HepG2 (cell line): ENCODE data around the gene CRIM1. TPM values are rescaled to one million over a fixed set of nuclear protein-coding genes. Genes with fewer than 3 reads are reported as not detected.

Experiments used
- ATF4 ChIP-seq, 2 experiments: fragments of 450-650 bp in 1 of 2; sonication (generic) in 1 of 2; formaldehyde crosslinking; IDR thresholded peaks; 2 replicates each; pipeline versions ENCODE4 v1.5.0 to v1.8.0; 2020 to 2022; ENCODE audit warnings: mild to moderate bottlenecking in 1 of 2, missing genetic modification reagents in 1 of 2
- BCL6 ChIP-seq: IDR thresholded peaks from 2 replicates; pipeline ENCODE4 v1.6.1; 2016; ENCODE audit warnings: missing genetic modification reagents, missing compliant biosample characterization
- ELF3 ChIP-seq: IDR thresholded peaks from 2 replicates; pipeline ENCODE4 v1.6.1; 2016; ENCODE audit warnings: missing genetic modification reagents, missing compliant biosample characterization
- FOXA3 ChIP-seq: IDR thresholded peaks from 2 replicates; pipeline ENCODE4 v1.6.1; 2016; ENCODE audit warnings: missing genetic modification reagents, missing compliant biosample characterization
- GATAD2A ChIP-seq: IDR thresholded peaks from 2 replicates; pipeline ENCODE4 v1.6.1; 2016
- HNF4A ChIP-seq: sonication (generic); formaldehyde crosslinking; IDR thresholded peaks from 2 replicates; pipeline ENCODE4 v1.4.0; 2020; ENCODE audit warnings: missing genetic modification reagents
- NCOA2 ChIP-seq: sonication (generic); formaldehyde crosslinking; IDR thresholded peaks from 2 replicates; pipeline ENCODE4 v1.8.0; 2022; ENCODE audit warnings: inconsistent platforms
- RARA ChIP-seq: IDR thresholded peaks from 2 replicates; pipeline ENCODE4 v1.6.1; 2016; ENCODE audit warnings: missing genetic modification reagents, missing compliant biosample characterization
- SAP130 ChIP-seq: IDR thresholded peaks from 2 replicates; pipeline ENCODE4 v1.6.1; 2016; ENCODE audit warnings: low read depth
- SOX6 ChIP-seq, 2 experiments: fragments of 450-650 bp in 1 of 2; sonication (generic) in 1 of 2; formaldehyde crosslinking in 1 of 2; IDR thresholded peaks; 2 replicates each; pipeline versions ENCODE4 v1.4.0 to v1.6.1; 2017 to 2020; ENCODE audit warnings: antibody characterized with exemption in 1 of 2, mild to moderate bottlenecking in 1 of 2, missing genetic modification reagents in 1 of 2
- U2AF1 ChIP-seq: fragments of 200-400 bp; formaldehyde crosslinking; optimal IDR thresholded peaks from 2 replicates; pipeline ENCODE3; 2017; ENCODE audit warnings: mild to moderate bottlenecking, low read depth, low read length
- ZNF121 ChIP-seq: sonication (generic); formaldehyde crosslinking; IDR thresholded peaks from 2 replicates; pipeline ENCODE4 v1.5.0; 2020; ENCODE audit warnings: mild to moderate bottlenecking, missing genetic modification reagents
- ZNF577 ChIP-seq: sonication (generic); formaldehyde crosslinking; IDR thresholded peaks from 2 replicates; pipeline ENCODE4 v1.4.0; 2020; ENCODE audit warnings: mild to moderate bottlenecking, low read depth, missing genetic modification reagents, borderline replicate concordance
- ZNF891 ChIP-seq: sonication (generic); formaldehyde crosslinking; IDR thresholded peaks from 2 replicates; pipeline ENCODE4 v1.5.0; 2020; ENCODE audit warnings: mild to moderate bottlenecking, missing genetic modification reagents
- polyA plus RNA-seq, 8 experiments: library from polyadenylated mRNA; depleted of rRNA in 3 of 8; stranded (reverse) in 7 of 8; unstranded in 1 of 8; fragments of >200 nt; fragmentation: Illumina TruSeq in 4 of 8; extraction: Trizol in 4 of 8; gene quantifications; 2 replicates each; pipeline versions ENCODE4 v1.2.1 to v1.2.3, GENCODE V29; 2011 to 2016; ENCODE audit warnings: low read depth in 4 of 8, missing spikeins in 1 of 8, mixed read lengths in 1 of 8; ENCODE audit not compliant: insufficient read depth in 1 of 8
- total RNA-seq, 5 experiments: library from RNA; depleted of rRNA; stranded (reverse); fragments of >200 nt; fragmentation: Illumina TruSeq; extraction: Trizol; gene quantifications; 2 replicates each; pipeline ENCODE4 v1.2.3, GENCODE V29; 2016; ENCODE audit warnings: low read depth in 1 of 5
- TF ChIP-seq, protein P1 (sequence below): IDR thresholded peaks from 2 replicates; pipeline ENCODE4 v1.4.0; 2020; ENCODE audit warnings: mild to moderate bottlenecking, missing genetic modification reagents
- TF ChIP-seq, protein P2 (sequence below): sonication (generic); formaldehyde crosslinking; conservative IDR thresholded peaks from 2 replicates; pipeline ENCODE4 v1.8.1; 2023; ENCODE audit warnings: missing genetic modification reagents

The CRIM1 gene
- total and polyA plus RNA-seq, 2 of the 13 experiments (the other 11 are each of a cell fraction or from before 2014, with no cell fraction given), result 39.1 to 69.9 TPM

DNA sequence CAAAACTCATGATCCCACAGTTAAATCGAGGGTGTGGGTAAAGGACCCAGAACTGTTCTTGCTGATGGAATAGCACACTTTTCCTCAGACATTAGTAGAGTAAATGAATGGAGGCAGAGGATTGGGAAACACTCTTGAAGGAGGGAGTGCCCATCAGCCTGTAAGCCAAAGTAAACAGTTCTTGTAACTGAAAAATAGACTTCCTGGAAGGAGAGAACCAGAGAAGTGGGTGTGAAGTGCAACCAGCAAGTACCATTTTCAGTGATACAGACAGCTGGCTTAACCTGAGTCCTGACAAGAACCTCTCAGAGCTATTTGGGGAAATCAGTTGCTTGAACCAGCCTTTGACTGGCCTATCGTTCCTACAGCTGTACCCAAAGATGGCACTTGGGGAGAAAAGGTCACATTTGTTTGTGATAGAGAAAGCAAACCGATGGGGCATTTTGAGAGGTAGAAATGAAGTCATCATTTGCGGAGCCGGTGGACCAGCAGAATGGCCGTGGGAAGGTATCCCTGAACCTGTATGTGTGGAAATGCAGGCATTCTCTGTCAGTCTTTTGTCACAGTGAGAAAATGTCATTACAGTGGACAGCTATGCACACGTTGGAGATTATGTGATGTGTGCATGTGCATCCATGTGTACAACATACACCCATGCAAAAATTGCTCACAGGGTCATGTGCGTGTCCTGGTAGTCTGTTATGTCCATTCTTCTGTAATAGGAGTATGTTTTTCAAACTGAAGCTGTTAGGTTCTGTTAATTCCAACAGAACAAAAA lies 17.8 kb downstream of the CRIM1 start (continued):
- peak; percentile 65; the same call in 1 of the 2 replicates for TF ChIP-seq GATAD2A (CRISPR knock-in tag)
- peak; percentile 29; the same call in 1 of the 2 replicates for TF ChIP-seq RARA (CRISPR knock-in tag)
- TF ChIP-seq HNF4A (CRISPR knock-in tag), result peak; percentile 10; the same call in 1 of the 2 replicates
- peak; percentile 74 for TF ChIP-seq BCL6
- TF ChIP-seq U2AF1, result no peak
- TF ChIP-seq NCOA2 (CRISPR knock-in tag), result peak; percentile 59; the same call in 1 of the 2 replicates
- no peak for TF ChIP-seq SOX6 (IDR thresholded peaks at IDR 0.05)
- TF ChIP-seq SOX6 (CRISPR knock-in tag; IDR thresholded peaks at IDR 0.05), result peak; percentile 28; the same call in 1 of the 2 replicates
- peak; percentile 59 for TF ChIP-seq FOXA3
- TF ChIP-seq, protein P1, sequence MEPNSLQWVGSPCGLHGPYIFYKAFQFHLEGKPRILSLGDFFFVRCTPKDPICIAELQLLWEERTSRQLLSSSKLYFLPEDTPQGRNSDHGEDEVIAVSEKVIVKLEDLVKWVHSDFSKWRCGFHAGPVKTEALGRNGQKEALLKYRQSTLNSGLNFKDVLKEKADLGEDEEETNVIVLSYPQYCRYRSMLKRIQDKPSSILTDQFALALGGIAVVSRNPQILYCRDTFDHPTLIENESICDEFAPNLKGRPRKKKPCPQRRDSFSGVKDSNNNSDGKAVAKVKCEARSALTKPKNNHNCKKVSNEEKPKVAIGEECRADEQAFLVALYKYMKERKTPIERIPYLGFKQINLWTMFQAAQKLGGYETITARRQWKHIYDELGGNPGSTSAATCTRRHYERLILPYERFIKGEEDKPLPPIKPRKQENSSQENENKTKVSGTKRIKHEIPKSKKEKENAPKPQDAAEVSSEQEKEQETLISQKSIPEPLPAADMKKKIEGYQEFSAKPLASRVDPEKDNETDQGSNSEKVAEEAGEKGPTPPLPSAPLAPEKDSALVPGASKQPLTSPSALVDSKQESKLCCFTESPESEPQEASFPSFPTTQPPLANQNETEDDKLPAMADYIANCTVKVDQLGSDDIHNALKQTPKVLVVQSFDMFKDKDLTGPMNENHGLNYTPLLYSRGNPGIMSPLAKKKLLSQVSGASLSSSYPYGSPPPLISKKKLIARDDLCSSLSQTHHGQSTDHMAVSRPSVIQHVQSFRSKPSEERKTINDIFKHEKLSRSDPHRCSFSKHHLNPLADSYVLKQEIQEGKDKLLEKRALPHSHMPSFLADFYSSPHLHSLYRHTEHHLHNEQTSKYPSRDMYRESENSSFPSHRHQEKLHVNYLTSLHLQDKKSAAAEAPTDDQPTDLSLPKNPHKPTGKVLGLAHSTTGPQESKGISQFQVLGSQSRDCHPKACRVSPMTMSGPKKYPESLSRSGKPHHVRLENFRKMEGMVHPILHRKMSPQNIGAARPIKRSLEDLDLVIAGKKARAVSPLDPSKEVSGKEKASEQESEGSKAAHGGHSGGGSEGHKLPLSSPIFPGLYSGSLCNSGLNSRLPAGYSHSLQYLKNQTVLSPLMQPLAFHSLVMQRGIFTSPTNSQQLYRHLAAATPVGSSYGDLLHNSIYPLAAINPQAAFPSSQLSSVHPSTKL, result peak; percentile 80
- TF ChIP-seq ZNF891 (CRISPR knock-in tag), result no peak
- no peak for TF ChIP-seq ZNF121 (CRISPR knock-in tag)
- TF ChIP-seq ELF3 (CRISPR knock-in tag), result peak; percentile 35; the same call in 1 of the 2 replicates
- 0 out of 4 replicates have a peak, but pooled peaks of 1 of the 2 experiments have one; percentile 8 for TF ChIP-seq ATF4 (CRISPR knock-in tag; IDR thresholded peaks at IDR 0.05)
- no peak for TF ChIP-seq ZNF577 (CRISPR knock-in tag)
- TF ChIP-seq SAP130 (CRISPR knock-in tag), result 0 out of 2 replicates have a peak, but pooled peaks have one; percentile 30
- TF ChIP-seq, protein P2, sequence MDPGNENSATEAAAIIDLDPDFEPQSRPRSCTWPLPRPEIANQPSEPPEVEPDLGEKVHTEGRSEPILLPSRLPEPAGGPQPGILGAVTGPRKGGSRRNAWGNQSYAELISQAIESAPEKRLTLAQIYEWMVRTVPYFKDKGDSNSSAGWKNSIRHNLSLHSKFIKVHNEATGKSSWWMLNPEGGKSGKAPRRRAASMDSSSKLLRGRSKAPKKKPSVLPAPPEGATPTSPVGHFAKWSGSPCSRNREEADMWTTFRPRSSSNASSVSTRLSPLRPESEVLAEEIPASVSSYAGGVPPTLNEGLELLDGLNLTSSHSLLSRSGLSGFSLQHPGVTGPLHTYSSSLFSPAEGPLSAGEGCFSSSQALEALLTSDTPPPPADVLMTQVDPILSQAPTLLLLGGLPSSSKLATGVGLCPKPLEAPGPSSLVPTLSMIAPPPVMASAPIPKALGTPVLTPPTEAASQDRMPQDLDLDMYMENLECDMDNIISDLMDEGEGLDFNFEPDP, result 0 out of 2 replicates have a peak, but pooled peaks have one; percentile 82
